ENCODE measurements around the gene WDR1. TPM values are rescaled to one million over a fixed set of nuclear protein-coding genes. Genes with fewer than 3 reads are reported as not detected.

Gene WDR1
- total RNA-seq, 1 experiment from 2014 or later: 367 TPM

GRCh38 chr4:10160281-10160856, 43.8 kb upstream of the WDR1 start:
- Histone ChIP-seq H3T11ph (ENCODE audit: low read length) (no peak overlapping the region), H3K23me2 (ENCODE audit: insufficient read length, low read depth, low read length, poor library complexity, severe bottlenecking) (no peaks in the 10 kb centered on the region), H3K79me1 (ENCODE audit: insufficient read depth, low read depth, low read length, poor library complexity, severe bottlenecking) (no peaks in the 10 kb centered on the region), H3K9ac (ENCODE audit: extremely low read depth, insufficient read length, low read length) (no peak overlapping the region), H2BK5ac (ENCODE audit: insufficient read length, low read length) (no peak overlapping the region), H2BK15ac (ENCODE audit: low read depth, low read length) (no peak overlapping the region), H2AFZ (ENCODE audit: low read length) (no peak overlapping the region), H3K14ac (ENCODE audit: insufficient read depth, low read length) (no peak overlapping the region), H3K9me3 (ENCODE audit: control insufficient read depth, low read depth, low read length) (no peaks in the 10 kb centered on the region), H2AK5ac (ENCODE audit: insufficient read length, low read length) (no peak overlapping the region), H3K27me3 (ENCODE audit: insufficient read depth, low read length) (0 out of 2 replicates have a peak, but pooled peaks cover 2% of the 10 kb centered on the region), H3K56ac (ENCODE audit: insufficient read length, low read depth, low read length) (no peak overlapping the region), H4K91ac (ENCODE audit: insufficient read length, low read depth, low read length) (no peak overlapping the region), H2BK120ac (ENCODE audit: low read depth, low read length, poor library complexity, severe bottlenecking) (no peak overlapping the region), H3K27ac (ENCODE audit: insufficient read length, low read depth, low read length) (no peak overlapping the region), H3K79me2 (ENCODE audit: insufficient read depth, low read length) (no peaks in the 10 kb centered on the region), H3K4ac (ENCODE audit: low read depth, low read length) (no peak overlapping the region), H2BK20ac (ENCODE audit: low read depth, low read length, poor library complexity, severe bottlenecking) (no peak overlapping the region), H4K5ac (ENCODE audit: insufficient read length, low read depth, low read length) (no peak overlapping the region), H4K20me1 (ENCODE audit: control insufficient read depth, insufficient read depth, insufficient read length) (no peaks in the 10 kb centered on the region), H3K4me2 (ENCODE audit: insufficient read depth, insufficient read length, low read length) (no peak overlapping the region), H3K23ac (ENCODE audit: insufficient read length, low read depth, low read length) (no peak overlapping the region), H4K8ac (replicated peaks; ENCODE audit: insufficient read length, low read depth, low read length) (no peak overlapping the region), H3K4me1 (ENCODE audit: insufficient read depth, low read length) (no peaks in the 10 kb centered on the region), H3K18ac (ENCODE audit: insufficient read length, low read depth, low read length) (no peak overlapping the region), H2BK12ac (ENCODE audit: insufficient read length, low read depth, low read length) (no peak overlapping the region)
- Mint-ChIP-seq H3K27me3 (ENCODE audit: low read depth) (peaks cover 22% of the 10 kb centered on the region), H3K4me3 (no peak overlapping the region), H3K9me3 (no peaks in the 10 kb centered on the region; a peak in 1 of 5 replicates), H3K36me3 (ENCODE audit: insufficient read depth in 1 of 3, low read depth in 3 of 3) (no peaks in the 10 kb centered on the region), H3K4me1 (peaks cover 10 to 13% of the 10 kb centered on the region in 2 experiments), H3K27ac (no peak overlapping the region)
- TF ChIP-seq CTCF (conservative IDR thresholded peaks at IDR 0.05): peak; percentile 67
- no CpG with 5 or more reads among the region's 7 CpGs for WGBS (ENCODE audit: extremely low coverage, insufficient read length, low lambda C conversion rate)
- peak; percentile 30 for DNase-seq

All from H9 (cell line).